NCI-H2107 treated with DMSO at 0.1 percent for 48 hours (cell line): ENCODE results near the gene LIPH.
"Not testable (repeated sequence)": the region's sequence is repeated elsewhere in the genome, so short reads cannot be mapped to it uniquely, and the experiment has no call there.

ENCODE experiments used
- DNase-seq: peaks from one replicate; lab custom pipeline; 2025; ENCODE audit not compliant: unreplicated experiment; lab: John Stamatoyannopoulos, UW

Gene LIPH

DNA sequence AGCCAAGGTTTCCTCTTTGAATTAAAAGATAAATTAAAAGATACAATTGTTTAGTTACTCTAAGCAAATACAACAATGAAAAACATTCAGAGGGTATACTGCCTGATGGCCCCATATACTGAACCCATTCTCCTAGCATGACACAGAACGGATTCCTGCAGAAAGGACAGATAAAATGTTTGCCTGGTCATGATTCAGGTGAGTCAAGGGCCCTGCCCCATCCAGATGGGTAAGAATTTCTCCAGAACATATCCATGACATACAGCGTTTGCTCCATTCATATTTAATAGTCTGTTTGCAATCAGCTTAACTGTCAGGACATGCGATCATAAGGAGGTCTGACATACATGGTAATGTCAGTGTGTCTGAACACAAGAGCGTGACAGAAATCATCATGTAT lies 62.1 kb downstream of the LIPH start:
- DNase-seq = no peak

DNA sequence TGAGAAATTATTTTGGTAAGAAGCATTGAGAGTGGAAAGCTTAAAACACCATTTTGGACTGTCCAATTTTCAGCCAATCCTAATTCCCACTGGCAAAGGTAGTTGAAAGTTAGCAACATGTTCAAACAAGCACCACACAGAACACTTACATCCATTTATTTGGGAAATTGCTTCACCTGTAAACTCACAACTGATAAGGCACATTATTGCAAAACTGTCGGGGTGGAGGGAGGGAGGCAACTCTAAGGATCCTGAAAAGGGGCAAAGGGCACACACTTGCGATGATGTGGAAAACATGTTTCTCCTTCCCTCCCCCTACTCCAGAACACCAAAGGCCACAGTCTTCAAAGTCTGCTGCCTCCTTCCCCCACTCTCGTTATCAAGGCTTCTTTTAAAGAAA lies 62.9 kb downstream of the LIPH start:
- DNase-seq = no peak

DNA sequence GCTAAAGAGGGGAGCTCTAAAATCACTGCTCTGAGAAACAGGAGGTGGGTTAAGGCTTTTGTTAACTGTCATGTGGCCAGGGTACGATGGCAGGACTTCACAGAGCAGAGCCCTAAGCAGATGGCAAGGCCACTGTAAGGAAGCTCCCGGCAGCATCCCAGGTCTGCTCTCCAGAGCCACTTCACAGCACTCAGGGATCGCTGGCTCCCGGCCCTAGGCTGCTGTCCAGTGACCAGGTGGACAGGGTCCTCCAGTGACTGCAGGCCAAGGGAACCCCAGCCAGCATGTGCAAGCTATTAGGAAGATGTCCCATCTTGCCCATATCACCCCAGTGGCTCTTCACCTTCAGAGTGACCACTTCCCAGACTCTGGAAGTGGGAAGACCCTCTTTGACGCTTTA lies 63.9 kb downstream of the LIPH start:
- no peak for DNase-seq

DNA sequence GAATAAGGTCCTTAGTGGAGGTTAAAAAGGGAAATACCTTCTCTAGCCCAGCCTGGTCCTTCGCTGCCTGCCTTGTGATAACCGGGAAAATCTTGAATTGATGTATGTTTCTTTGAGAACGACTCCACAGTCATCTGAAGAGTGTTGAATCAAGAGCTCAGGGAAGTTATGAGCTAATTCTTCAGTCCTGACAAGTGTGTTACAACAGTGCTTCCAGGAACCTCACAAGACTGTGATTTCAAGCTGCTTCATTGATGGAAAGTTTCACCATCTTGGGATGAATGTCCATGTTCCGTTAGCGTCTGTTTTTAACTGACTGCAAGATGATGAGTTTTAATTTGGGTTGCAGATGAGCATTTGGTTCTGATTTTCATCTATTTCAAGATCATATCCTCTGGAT lies 66.0 kb downstream of the LIPH start:
- DNase-seq = no peak

DNA sequence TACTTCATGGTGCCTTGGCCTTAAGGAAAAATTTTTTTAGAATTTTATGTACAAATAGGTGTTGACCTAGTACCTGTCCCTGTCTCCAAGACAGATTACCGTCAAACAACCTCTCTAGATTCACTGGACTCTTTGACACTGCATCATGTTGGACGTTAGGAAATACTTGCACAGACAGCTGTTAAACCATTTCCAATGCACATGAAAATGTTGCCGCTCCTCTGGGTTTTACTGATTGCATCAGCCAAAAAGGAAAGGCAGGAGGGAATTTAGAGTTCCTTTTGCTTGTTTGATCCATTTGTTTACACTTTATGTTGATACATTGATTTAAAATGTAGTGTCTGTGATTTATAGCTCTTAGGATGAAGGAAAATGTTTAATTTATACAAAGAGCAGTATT lies 68.1 kb downstream of the LIPH start:
- DNase-seq = no peak

DNA sequence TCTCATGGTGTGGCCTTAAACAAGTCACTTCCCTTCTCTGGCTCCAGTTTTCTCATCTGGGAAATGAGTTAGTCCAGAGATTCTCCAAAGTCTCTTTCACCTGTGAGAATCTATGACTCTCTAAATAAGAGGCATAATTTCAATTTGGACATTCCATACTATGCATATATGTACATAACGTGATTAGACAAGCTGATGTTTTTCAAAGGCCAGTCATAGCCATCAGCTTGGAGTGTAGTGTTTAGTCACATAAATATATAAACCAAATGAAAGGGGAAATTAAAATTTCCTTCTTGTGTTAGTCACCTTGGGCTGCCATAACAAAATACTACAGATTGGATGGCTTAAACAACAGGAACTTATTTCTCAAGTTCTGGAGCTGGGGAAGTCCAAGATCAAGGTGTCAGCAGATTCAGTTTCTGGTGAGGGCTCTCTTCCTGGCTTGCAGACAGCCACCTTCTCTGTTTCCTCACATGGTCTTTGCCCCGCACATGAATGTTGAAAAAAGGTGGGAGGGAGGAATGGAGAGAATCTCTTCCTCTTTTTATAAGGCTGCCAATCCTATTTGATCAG lies 72.9 kb downstream of the LIPH start:
- DNase-seq = no peak

DNA sequence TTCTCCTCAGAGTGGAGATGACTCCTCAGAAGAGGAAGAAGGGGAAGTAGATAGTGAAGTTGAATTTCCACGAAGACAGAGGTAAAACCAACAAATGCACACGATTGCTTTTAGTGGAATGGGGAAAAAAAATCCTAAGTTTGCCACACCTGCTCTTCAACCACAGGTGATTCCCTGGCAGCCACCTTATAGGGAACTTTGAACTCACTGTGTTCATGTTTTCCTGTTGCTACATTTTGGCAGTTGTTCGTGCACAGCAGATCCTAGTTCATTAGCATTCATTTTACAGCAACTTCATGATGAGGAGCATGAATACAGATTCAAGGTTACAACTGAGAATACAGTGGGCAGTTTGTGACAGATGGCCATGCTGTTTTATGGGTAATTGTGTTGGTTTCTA lies 75.1 kb downstream of the LIPH start:
- no peak for DNase-seq

DNA sequence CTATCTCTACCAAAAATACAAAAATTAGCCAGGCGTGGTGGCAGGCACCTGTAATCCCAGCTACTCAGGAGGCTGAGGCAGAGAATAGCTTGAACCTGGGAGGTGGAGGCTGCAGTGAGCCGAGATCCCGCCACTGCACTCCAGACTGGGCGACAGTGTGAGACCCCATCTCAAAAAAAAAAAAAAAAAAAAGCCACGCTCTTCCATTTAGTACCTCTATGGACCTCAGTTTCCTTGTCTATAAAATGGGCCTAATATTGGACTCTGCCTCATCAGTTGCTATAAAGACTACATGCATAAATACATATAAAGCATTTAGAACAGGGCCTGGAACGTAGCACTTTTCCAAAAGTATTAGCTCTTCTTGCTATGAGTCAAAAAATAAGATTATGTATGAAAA lies 77.5 kb downstream of the LIPH start:
- DNase-seq = not testable (repeated sequence)

DNA sequence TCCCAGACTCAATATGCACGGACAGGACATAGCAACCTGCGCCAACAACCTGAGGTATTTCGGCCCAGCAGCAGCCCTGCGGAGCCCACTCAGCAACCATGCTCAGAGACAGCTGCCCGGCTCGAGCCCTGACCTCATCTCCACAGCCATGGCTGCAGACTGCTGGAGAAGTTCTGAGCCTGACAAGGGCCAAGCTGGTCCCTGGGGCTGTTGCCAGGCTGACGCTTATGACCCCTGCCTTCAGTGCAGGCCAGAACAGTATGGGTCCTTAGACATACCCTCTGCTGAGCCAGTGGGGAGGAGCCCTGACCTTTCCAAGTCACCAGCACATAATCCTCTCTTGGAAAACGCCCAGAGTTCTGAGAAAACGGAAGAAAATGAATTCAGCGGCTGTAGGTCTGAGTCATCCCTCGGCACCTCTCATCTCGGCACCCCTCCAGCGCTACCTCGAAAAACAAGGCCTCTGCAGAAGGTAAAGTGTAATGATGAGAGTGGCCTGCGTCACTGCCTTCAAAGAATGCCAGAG lies 79.0 kb downstream of the LIPH start:
- no peak for DNase-seq

DNA sequence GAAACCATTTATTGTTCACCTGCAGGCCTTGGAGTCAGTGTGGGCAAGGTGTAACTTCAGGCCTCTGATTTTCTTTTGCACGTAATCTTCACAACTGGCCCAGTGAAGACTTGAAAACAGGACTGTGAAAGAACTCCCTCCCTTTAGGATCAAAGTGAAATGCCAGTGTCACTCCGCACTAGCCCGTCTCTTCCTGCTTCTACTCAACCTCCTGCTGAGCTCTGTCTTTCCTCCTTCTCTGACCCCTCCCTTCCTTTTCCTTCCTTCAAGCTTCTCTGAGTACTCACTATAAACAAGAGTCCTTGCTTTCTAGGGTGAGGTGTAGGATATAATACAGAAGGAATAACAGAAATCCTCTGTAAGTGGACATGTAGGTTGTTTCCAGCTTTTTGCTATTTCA lies 82.1 kb downstream of the LIPH start:
- DNase-seq = no peak

DNA sequence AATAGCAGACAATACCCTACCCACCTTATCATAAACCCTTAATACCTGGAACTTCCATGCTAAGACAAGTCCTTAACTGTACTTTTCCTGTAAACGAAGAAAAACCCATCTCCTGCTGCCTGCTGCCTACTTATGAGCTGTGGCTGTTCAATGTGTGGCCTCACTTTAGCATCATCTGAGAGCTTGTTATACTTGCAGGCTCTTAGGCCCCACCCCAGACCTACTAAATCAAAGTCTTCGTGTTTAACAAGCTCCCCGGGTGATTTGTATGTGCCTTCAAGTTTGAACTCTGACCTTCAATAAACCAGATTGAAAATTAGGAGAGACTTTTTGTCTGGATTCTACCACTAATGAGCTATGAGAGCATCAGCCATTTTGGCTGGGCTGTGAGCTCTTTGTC lies 82.8 kb downstream of the LIPH start:
- DNase-seq = no peak

DNA sequence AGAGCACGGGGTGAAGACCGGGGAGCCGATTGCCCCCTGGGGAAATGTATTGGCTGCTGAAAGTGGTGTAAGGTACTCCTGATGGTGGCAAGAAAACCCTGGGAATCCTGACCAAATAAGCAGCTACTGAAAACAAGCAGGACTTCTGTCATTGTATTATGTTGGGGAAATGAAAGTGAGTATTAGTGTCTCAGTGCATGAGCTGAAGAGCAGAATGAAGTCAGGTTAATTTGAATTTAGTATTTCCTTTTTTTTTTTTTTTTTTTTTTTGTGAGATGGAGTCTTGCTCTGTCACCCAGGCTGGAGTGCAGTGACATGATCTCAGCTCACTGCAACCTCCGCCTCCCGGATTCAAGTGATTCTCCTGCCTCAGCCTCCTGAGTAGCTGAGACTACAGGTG lies 86.3 kb downstream of the LIPH start:
- DNase-seq = not testable (repeated sequence)

DNA sequence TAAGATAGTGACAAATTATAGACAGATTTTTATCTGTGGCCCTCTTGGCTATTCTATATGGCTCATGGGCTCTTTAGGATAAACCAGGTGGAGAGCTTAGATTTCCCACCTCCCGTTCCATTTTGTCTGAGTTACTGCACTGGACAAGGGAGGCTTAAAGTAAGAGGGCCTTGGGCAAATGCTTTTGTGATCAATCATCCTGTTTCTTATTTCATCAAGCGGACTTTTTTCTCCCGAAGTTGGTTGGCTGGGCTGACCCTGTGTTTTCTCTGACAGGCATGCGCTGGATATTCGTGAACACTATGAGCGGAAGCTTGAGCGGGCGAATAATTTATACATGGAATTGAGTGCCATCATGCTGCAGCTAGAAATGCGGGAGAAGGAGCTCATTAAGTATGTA lies 86.9 kb downstream of the LIPH start:
- no peak for DNase-seq

DNA sequence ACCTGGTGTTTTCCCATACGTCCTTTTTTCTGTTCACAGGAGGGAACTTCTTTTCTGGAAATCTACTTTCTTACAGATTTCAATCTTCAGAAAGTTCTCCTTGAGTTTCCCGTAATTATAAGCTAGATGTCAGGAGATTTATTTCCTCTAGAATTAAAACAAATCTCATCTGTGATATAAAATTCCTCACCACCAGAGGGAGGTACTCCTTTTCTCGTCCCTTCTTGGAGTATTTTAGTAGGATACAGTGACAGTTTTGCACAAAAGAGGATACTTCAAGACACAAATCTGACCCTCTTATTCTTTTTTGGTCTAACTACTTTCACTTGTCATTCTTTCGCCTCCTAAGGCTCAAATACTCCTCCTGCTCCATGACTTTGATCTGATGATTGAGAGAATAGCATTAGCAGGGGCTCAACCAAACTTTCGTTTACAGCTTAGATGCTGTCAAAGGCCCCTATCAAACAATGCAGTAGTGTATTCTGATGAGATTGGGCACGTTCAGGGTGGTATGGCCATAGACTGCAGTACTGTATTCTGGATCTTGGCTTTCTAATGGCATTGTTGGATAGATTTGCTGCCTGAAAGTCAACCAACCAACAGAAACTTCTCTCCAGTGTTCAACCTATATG lies 91.6 kb downstream of the LIPH start:
- no peak for DNase-seq

DNA sequence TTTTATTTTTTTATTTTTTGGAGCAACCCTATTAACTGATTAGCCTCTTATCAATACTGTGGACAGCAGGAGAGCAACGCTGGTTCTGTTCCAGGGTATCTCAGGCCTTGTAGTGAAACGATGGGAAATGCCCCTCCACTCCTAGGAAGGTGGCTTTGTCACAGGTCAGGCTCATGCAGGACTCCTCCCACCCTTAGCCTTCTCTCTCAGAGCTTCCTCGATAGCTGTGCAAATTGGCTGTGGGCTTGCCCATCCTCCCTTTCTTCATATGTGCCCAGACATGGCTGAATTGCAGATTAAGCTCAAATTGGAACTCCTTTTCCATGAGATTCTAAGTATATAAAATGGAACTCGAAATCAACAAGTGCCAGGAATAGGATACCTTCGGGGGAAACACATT lies 92.1 kb downstream of the LIPH start:
- no peak for DNase-seq

DNA sequence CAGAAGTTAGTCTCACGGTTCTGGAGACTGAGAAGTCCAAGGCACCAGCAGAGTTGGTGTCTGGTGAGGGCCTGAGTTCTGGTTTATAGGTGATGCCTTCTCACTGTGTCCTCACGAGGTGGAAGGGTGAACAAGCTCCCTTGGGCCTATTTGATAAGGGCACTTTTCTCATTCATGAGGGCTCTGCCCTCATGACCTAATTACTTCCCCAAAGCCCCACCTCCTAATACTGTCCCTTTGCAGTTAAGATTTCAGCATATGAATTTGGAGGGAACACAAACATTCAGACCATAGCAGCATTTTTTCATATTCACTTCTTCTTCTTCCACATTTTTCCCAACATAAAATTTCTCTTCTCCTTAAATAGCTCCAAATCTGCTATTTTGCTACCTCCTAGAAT lies 95.0 kb downstream of the LIPH start:
- no peak for DNase-seq
